Activated gamma-delta T cell (primary cell): Measurements from ENCODE around the gene TMEM63B.
"Not testable (repeated sequence)": the region's sequence is repeated elsewhere in the genome, so short reads cannot be mapped to it uniquely, and the experiment has no call there.

Source experiments
- DNase-seq: peaks from one replicate; lab custom pipeline; 2025; lab: John Stamatoyannopoulos, UW
- total RNA-seq, 2 donors: gene quantifications; one replicate each; lab custom pipeline; 2026; lab: John Stamatoyannopoulos, UW

The TMEM63B gene
- 28.9 to 31.1 reads per million in 2 donors for total RNA-seq

- DNase-seq = peak; percentile 88
Observed at GRCh38 chr6:44127186-44128019, at the start of gene TMEM63B, which contains the start of gene MRPL14. TSS of gene TMEM63B (plus strand) at chr6:44127554. CDS start at chr6:44134585, 7,031 bp downstream. TSS of gene MRPL14 (minus strand) at chr6:44127452. CDS start at chr6:44116611, 10,841 bp downstream.

- no peak for DNase-seq
Observed at GRCh38 chr6:44078219-44078826, 49.0 kb upstream of the TMEM63B start.

- DNase-seq = no peak
Observed at GRCh38 chr6:44078827-44079671, 48.3 kb upstream of the TMEM63B start.

GRCh38 chr6:44079672-44080071, 47.7 kb upstream of the TMEM63B start:
- no peak for DNase-seq

- DNase-seq = no peak
Observed at GRCh38 chr6:44080561-44081521, 46.5 kb upstream of the TMEM63B start.

- DNase-seq = no peak
Observed at GRCh38 chr6:44081753-44082152, 45.6 kb upstream of the TMEM63B start.

- no peak for DNase-seq
Observed at GRCh38 chr6:44082872-44083321, 44.5 kb upstream of the TMEM63B start.

- no peak for DNase-seq
Observed at GRCh38 chr6:44084231-44085014, 42.9 kb upstream of the TMEM63B start.

GRCh38 chr6:44085219-44085618, 42.1 kb upstream of the TMEM63B start:
- DNase-seq = no peak

- no peak for DNase-seq
Observed at GRCh38 chr6:44086931-44087574, 40.3 kb upstream of the TMEM63B start.

- DNase-seq = no peak
Observed at GRCh38 chr6:44087623-44088022, 39.7 kb upstream of the TMEM63B start.

GRCh38 chr6:44088827-44089590, 38.3 kb upstream of the TMEM63B start:
- DNase-seq = no peak

GRCh38 chr6:44090465-44090864, 36.9 kb upstream of the TMEM63B start:
- no peak for DNase-seq

GRCh38 chr6:44091356-44091755, 36.0 kb upstream of the TMEM63B start:
- not testable (repeated sequence) for DNase-seq

- DNase-seq = no peak
Observed at GRCh38 chr6:44091981-44092884, 35.1 kb upstream of the TMEM63B start.

- DNase-seq = no peak
Observed at GRCh38 chr6:44093066-44093465, 34.3 kb upstream of the TMEM63B start.

GRCh38 chr6:44093750-44094402, 33.5 kb upstream of the TMEM63B start:
- DNase-seq = no peak
